Subcutaneous adipose tissue (tissue), 4 donors: ENCODE measurements around the gene ARID1A. TPM values are rescaled to one million over a fixed set of nuclear protein-coding genes. Genes with fewer than 3 reads are reported as not detected.

Experiments
- total RNA-seq, 4 donors: library from RNA; depleted of rRNA; stranded (reverse); fragments of >200 nt; gene quantifications; one replicate each; pipeline ENCODE4 v1.1.0, GENCODE V29; 2016
- TF ChIP-seq, protein P1 (sequence below): fragments of 450-650 bp; IDR thresholded peaks from one replicate; pipeline ENCODE4 v1.5.1; 2016; ENCODE audit warnings: low read depth, mild to moderate bottlenecking, control low read depth, antibody characterized with exemption, moderate library complexity

ARID1A gene
- total RNA-seq, 4 donors from 2014 or later = 25.1 to 50.7 (median 31.3) TPM

DNA sequence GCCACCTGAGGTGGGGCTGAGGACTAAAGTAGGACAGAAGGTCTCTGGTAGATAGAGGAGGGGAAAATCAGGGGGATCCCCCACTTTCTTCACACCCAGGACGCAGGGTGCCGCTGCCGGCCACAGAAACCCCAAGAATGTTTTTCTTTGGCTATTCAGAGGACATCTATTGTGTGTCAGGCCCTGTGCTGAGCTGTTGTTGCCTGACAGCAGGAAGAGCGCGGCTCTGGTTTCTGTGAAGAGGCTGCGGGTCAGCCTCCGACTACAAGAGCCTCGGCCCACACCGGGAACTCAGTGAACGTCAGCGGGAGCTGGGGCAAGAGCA is 91.5 kb downstream of the ARID1A start:
- TF ChIP-seq, protein P1, sequence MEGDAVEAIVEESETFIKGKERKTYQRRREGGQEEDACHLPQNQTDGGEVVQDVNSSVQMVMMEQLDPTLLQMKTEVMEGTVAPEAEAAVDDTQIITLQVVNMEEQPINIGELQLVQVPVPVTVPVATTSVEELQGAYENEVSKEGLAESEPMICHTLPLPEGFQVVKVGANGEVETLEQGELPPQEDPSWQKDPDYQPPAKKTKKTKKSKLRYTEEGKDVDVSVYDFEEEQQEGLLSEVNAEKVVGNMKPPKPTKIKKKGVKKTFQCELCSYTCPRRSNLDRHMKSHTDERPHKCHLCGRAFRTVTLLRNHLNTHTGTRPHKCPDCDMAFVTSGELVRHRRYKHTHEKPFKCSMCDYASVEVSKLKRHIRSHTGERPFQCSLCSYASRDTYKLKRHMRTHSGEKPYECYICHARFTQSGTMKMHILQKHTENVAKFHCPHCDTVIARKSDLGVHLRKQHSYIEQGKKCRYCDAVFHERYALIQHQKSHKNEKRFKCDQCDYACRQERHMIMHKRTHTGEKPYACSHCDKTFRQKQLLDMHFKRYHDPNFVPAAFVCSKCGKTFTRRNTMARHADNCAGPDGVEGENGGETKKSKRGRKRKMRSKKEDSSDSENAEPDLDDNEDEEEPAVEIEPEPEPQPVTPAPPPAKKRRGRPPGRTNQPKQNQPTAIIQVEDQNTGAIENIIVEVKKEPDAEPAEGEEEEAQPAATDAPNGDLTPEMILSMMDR = no peak

DNA sequence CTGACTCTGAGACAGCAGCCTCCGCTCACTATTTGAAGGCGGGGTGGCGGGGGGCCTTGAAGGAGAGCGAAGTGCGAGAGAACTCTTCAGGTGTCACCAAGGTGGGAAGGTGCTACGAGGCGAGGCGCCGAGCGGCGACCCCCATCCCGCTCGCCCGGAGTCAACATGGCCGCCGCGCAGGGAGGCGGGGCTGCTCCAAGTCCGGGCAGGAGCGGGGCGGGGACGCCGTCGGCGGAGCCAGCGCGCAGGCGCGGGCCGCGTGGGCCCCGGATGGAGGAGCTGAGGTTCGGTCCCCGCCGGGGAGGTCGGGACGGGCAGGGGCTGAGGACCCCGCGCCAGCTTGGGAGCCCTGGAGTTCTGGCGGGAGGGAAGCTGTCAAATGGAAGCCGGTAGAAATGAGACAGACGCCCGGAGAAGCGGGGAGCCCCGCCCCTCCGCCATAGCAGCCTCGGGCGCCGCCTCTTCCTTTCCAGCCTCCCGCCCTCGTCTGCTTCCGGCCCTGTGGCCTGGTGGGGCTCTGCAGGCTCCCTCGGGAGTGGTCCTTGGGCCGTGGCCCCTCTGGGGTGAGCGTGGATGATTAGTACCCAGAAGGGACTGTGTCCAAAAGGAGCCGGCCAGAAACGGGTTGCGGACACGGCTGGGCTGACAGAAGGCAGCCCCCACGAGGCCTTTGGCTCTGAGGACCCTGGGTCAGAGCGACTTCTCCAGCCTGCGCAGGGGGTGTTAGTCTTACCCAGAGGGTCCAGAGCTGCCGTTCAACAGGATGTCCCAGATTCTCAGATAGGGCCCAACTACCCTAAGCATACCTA is 92.1 kb downstream of the ARID1A start, which contains the start of gene PIGV:
Gene PIGV (plus strand): TSS at position 245 of the 809 bp plus-strand sequence. CDS start 2,866 bp downstream, outside the sequence.
- TF ChIP-seq, protein P1 = no peak

DNA sequence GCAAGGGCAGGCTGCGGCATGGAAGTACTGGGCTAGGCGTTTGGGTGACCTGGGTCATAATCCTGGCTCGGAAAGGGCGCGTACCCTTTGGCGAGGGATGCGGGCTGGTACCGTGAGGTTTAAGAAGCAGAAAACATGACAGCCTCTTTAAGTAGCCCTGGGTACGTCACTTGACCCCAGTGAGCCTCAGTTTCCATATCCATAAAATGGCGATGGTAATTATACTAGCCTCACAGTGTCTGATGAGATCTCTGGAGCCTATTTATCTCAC is 92.6 kb downstream of the ARID1A start:
- TF ChIP-seq, protein P1 = no peak

DNA sequence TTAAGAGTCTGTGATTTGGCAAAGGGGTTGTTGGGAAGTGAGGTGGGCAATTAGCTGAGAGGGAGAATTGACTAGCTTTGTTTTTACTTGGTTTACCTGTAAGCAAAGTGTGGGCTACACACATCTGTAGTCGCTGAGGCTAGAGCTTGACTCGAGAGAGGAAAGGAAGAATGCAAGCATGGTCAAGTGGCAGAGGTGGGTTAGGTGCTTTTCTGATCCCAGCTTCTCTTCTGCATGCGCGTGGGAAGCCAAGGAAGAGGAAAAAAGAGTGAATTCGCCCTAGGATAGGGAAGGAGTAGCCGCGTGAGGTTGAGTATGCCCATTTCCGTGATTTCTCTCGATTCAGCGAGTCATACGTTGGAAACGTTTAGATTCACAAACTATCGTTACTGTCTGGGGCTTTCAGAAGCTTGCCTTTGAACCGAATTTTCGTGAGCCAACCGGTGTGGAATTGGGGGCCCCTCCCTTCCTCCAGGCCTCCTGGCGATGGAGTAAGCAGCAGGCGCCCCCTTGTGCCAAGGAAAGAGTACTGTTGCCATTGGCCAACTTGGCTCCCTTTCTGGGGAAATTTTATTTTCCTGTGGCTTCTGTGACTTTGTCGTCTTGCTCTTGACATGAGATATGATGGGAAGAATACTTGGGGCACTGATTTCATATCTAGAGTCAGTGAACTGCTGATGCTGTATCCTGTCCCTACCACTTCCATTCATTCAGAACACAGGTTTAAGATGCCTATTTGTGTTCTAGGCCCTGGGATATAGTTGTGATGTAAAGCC is 93.2 kb downstream of the ARID1A start:
- TF ChIP-seq, protein P1 = no peak

DNA sequence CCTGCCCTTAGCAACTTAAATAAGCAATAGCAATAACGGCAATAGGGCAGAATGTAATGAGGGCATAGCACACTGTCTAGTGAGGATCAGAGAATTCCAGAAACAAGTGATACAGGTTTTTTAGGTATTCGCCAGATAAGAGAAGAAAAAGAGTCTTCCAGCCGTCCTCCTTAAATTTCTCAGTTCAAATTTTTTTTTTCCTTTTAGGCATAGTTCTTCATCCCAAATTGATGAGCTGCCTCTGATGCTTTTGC is 93.7 kb downstream of the ARID1A start:
- TF ChIP-seq, protein P1 = no peak

DNA sequence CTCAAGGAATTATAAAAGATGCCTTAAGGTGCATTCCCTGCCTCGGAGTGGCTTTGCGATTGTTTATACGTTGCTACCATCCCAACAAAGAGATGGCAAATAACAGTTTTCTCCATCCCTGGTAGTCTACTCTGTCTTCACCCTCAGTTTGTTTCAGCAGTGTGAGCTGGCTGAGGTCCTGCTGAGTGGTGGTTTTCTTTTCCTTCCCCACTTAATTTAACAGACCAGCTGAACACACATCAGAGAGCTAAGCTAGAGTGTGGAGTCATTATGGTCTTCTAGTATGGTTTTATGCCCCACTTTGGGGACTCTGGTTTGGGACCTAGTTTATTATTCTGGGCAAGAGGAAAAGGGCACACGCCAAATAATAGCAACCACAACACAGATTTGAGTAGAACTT is 94.1 kb downstream of the ARID1A start:
- TF ChIP-seq, protein P1 = no peak

DNA sequence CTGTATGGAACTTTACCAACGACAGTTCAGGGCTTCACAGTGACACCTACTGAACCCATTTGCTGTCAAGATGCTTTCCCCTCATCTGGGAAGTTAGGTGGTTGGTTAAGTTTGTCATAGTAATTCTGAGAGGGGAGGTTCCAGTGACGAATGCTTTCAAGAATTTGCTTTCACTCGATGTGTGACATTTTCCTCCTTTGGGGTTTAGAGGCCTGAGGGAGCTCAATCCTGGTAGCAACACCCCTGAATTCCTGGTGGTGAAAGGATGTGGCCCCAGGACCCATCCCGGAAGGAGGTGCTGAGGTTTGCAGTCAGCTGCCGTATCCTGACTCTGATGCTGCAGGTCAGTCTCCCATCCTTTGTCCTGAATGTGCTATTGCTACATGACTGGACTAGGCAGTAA is 94.7 kb downstream of the ARID1A start:
- TF ChIP-seq, protein P1 = no peak
